HEK293 (cell line): ENCODE results near the gene TECTA.

Experiments used
- CTCF ChIA-PET: fragments of 350-600 bp; formaldehyde crosslinking; extraction: SDS; loops from one replicate; lab custom pipeline; 2021; ENCODE audit warnings: antibody characterized with exemption; lab: Yijun Ruan, JAX
- POLR2A ChIA-PET: fragments of 300-600 bp; formaldehyde crosslinking; extraction: SDS; loops from one replicate; lab custom pipeline; 2020; ENCODE audit warnings: antibody characterized with exemption, inconsistent platforms; lab: Yijun Ruan, JAX
- H3K27ac ChIP-seq: fragments of 200-500 bp; sonication (Bioruptor generic); 2 replicates; pipeline ENCODE4 v1.5.1; 2014; ENCODE audit warnings: low read depth, low read length, control low read depth, inconsistent platforms; ENCODE audit errors: extremely low read depth
- H3K36me3 ChIP-seq, 2 experiments: fragments of 200-500 bp in 1 of 2; sonication (Bioruptor generic) in 1 of 2; 1 replicate in 1 of 2; 2 replicates in 1 of 2; pipeline ENCODE4 v1.5.1; 2014 to 2017; ENCODE audit warnings: inconsistent platforms in 2 of 2, low read length in 2 of 2; ENCODE audit not compliant: control insufficient read depth in 2 of 2, insufficient read depth in 1 of 2
- H3K4me1 ChIP-seq: fragments of 200-500 bp; sonication (Bioruptor generic); 2 replicates; pipeline ENCODE4 v1.5.1; 2014; ENCODE audit warnings: mild to moderate bottlenecking, low read length, inconsistent platforms; ENCODE audit not compliant: control insufficient read depth, insufficient read depth
- H3K4me3 ChIP-seq: 2 replicates; pipeline ENCODE4 v1.5.1; 2011; ENCODE audit warnings: low read depth, mild to moderate bottlenecking, control low read depth, low read length, moderate library complexity
- H3K9me3 ChIP-seq: fragments of 200-500 bp; sonication (Bioruptor generic); 2 replicates; pipeline ENCODE4 v1.5.1; 2014; ENCODE audit warnings: low read depth, low read length, inconsistent platforms; ENCODE audit not compliant: control insufficient read depth, insufficient read depth
- HIC1 ChIP-seq: fragments of 450-650 bp; formaldehyde crosslinking; IDR thresholded peaks from 2 replicates; pipeline ENCODE4 v1.5.1; 2016; ENCODE audit warnings: missing biosample characterization, missing genetic modification characterization
- KLF10 ChIP-seq: fragments of 450-650 bp; IDR thresholded peaks from 2 replicates; pipeline ENCODE4 v1.5.1; 2018; ENCODE audit warnings: missing biosample characterization, mild to moderate bottlenecking, missing genetic modification characterization
- SCRT1 ChIP-seq: fragments of 450-650 bp; formaldehyde crosslinking; IDR thresholded peaks from 2 replicates; pipeline ENCODE4 v1.5.1; 2016; ENCODE audit warnings: missing biosample characterization, missing genetic modification characterization, borderline replicate concordance
- TCF7L2 ChIP-seq: IDR thresholded peaks from 2 replicates; pipeline ENCODE4 v1.6.1; 2011; ENCODE audit warnings: low read depth, mild to moderate bottlenecking, inconsistent platforms, low read length, moderate library complexity, borderline replicate concordance
- ZBTB6 ChIP-seq: fragments of 450-650 bp; formaldehyde crosslinking; IDR thresholded peaks from 2 replicates; pipeline ENCODE4 v1.5.1; 2017; ENCODE audit warnings: missing biosample characterization, missing genetic modification characterization
- ZNF184 ChIP-seq: fragments of 450-650 bp; IDR thresholded peaks from 2 replicates; pipeline ENCODE4 v1.5.1; 2018; ENCODE audit warnings: missing biosample characterization, mild to moderate bottlenecking, missing genetic modification characterization
- ZNF341 ChIP-seq: fragments of 450-650 bp; formaldehyde crosslinking; IDR thresholded peaks from 2 replicates; pipeline ENCODE4; 2016; ENCODE audit warnings: low read depth, missing biosample characterization, missing genetic modification characterization
- ZNF473 ChIP-seq: fragments of 450-650 bp; formaldehyde crosslinking; IDR thresholded peaks from 2 replicates; pipeline ENCODE4 v1.5.1; 2017; ENCODE audit warnings: missing biosample characterization, missing genetic modification characterization
- ZNF548 ChIP-seq: fragments of 450-650 bp; formaldehyde crosslinking; IDR thresholded peaks from 2 replicates; pipeline ENCODE4 v1.5.1; 2016; ENCODE audit warnings: missing biosample characterization, missing genetic modification characterization
- ZNF555 ChIP-seq: fragments of 450-650 bp; formaldehyde crosslinking; conservative IDR thresholded peaks from 2 replicates; pipeline ENCODE4 v1.5.1; 2017; ENCODE audit warnings: missing biosample characterization, mild to moderate bottlenecking, missing genetic modification characterization, inconsistent platforms
- ZNF610 ChIP-seq: fragments of 450-650 bp; formaldehyde crosslinking; IDR thresholded peaks from 2 replicates; pipeline ENCODE4 v1.5.1; 2016; ENCODE audit warnings: missing biosample characterization, missing genetic modification characterization, borderline replicate concordance
- ZNF629 ChIP-seq: fragments of 450-650 bp; formaldehyde crosslinking; IDR thresholded peaks from 2 replicates; pipeline ENCODE4 v1.5.1; 2017; ENCODE audit warnings: missing biosample characterization, missing genetic modification characterization
- ZNF654 ChIP-seq: fragments of 450-650 bp; formaldehyde crosslinking; IDR thresholded peaks from 2 replicates; pipeline ENCODE4 v1.5.1; 2016; ENCODE audit warnings: low read depth, missing biosample characterization, missing genetic modification characterization
- ZNF660 ChIP-seq: fragments of 450-650 bp; IDR thresholded peaks from 2 replicates; pipeline ENCODE4 v1.5.1; 2018; ENCODE audit warnings: missing biosample characterization, mild to moderate bottlenecking, missing genetic modification characterization
- ZNF670 ChIP-seq: fragments of 450-650 bp; formaldehyde crosslinking; IDR thresholded peaks from 2 replicates; pipeline ENCODE4 v1.5.1; 2016; ENCODE audit warnings: missing biosample characterization, missing genetic modification characterization, low read depth
- ZNF677 ChIP-seq: fragments of 450-650 bp; IDR thresholded peaks from 2 replicates; pipeline ENCODE4 v1.5.0; 2018; ENCODE audit warnings: missing biosample characterization, mild to moderate bottlenecking, missing genetic modification characterization, moderate library complexity
- ZNF776 ChIP-seq: fragments of 450-650 bp; formaldehyde crosslinking; IDR thresholded peaks from 2 replicates; pipeline ENCODE4 v1.5.0; 2017; ENCODE audit warnings: missing biosample characterization, missing genetic modification characterization, borderline replicate concordance
- ZNF785 ChIP-seq: fragments of 450-650 bp; formaldehyde crosslinking; IDR thresholded peaks from 2 replicates; pipeline ENCODE4 v1.5.1; 2016; ENCODE audit warnings: missing biosample characterization, missing genetic modification characterization
- ZNF791 ChIP-seq: fragments of 450-650 bp; formaldehyde crosslinking; IDR thresholded peaks from 2 replicates; pipeline ENCODE4 v1.5.1; 2016; ENCODE audit warnings: missing biosample characterization, missing genetic modification characterization
- ZSCAN16 ChIP-seq: fragments of 450-650 bp; formaldehyde crosslinking; IDR thresholded peaks from 2 replicates; pipeline ENCODE4 v1.5.1; 2016; ENCODE audit warnings: missing biosample characterization, missing genetic modification characterization
- ZSCAN5A ChIP-seq: fragments of 450-650 bp; formaldehyde crosslinking; IDR thresholded peaks from 2 replicates; pipeline ENCODE4 v1.5.1; 2016; ENCODE audit warnings: missing biosample characterization, missing genetic modification characterization
- TF ChIP-seq, protein P1 (sequence below): fragments of 450-650 bp; formaldehyde crosslinking; IDR thresholded peaks from 2 replicates; pipeline ENCODE4 v1.5.1; 2016; ENCODE audit warnings: missing biosample characterization, missing genetic modification characterization
- TF ChIP-seq, protein P2 (sequence below): fragments of 450-650 bp; formaldehyde crosslinking; IDR thresholded peaks from 2 replicates; pipeline ENCODE4 v1.5.1; 2017; ENCODE audit warnings: missing biosample characterization, missing genetic modification characterization
- TF ChIP-seq, protein P3 (sequence below): fragments of 450-650 bp; formaldehyde crosslinking; IDR thresholded peaks from 2 replicates; pipeline ENCODE4 v1.5.1; 2016; ENCODE audit warnings: missing biosample characterization, missing genetic modification characterization, borderline replicate concordance
- TF ChIP-seq, protein P4 (sequence below): fragments of 450-650 bp; formaldehyde crosslinking; IDR thresholded peaks from 2 replicates; pipeline ENCODE4 v1.5.1; 2016; ENCODE audit warnings: missing biosample characterization, missing genetic modification characterization

TECTA gene

DNA sequence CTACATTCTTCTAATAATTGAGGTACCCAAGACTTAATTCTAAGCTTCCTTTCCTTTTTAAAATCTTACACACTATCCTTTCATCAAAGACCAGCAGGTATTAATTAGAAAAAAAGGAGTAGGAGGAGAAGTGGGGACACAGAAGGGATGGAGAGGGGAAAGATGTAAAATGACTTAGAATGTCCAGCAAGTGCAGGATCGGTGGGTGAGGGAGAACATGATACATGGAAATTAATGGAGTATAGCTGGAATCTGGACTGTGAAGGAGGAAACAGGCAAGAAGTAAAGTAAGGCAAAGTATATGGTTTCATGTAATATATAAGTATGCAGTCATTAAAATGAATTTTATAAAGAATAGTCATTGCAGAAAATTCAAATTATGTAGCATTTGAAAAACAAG, 127.8 kb downstream of the TECTA start:
- POLR2A ChIA-PET = no interaction called here
- CTCF ChIA-PET = interaction anchor here (0.7 kb wide), 1 partner anchor 35 kb away, joined by 4 read pairs; no protein-coding TSS in a partner anchor
- H3K27ac ChIP-seq = no peak overlapping the region
- no peaks in the 10 kb centered on the region for H3K4me1 ChIP-seq
- TF ChIP-seq, protein P1, sequence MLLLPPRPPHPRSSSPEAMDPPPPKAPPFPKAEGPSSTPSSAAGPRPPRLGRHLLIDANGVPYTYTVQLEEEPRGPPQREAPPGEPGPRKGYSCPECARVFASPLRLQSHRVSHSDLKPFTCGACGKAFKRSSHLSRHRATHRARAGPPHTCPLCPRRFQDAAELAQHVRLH = no peak
- TF ChIP-seq KLF10 (tag by site-specific recombination) = no peak
- TF ChIP-seq HIC1 (tag by site-specific recombination) = no peak
- TF ChIP-seq ZNF555 (tag by site-specific recombination) = no peak
- TF ChIP-seq ZNF473 (tag by site-specific recombination) = no peak
- no peak for TF ChIP-seq ZNF548 (tag by site-specific recombination)
- TF ChIP-seq, protein P2, sequence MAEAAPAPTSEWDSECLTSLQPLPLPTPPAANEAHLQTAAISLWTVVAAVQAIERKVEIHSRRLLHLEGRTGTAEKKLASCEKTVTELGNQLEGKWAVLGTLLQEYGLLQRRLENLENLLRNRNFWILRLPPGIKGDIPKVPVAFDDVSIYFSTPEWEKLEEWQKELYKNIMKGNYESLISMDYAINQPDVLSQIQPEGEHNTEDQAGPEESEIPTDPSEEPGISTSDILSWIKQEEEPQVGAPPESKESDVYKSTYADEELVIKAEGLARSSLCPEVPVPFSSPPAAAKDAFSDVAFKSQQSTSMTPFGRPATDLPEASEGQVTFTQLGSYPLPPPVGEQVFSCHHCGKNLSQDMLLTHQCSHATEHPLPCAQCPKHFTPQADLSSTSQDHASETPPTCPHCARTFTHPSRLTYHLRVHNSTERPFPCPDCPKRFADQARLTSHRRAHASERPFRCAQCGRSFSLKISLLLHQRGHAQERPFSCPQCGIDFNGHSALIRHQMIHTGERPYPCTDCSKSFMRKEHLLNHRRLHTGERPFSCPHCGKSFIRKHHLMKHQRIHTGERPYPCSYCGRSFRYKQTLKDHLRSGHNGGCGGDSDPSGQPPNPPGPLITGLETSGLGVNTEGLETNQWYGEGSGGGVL (tag by site-specific recombination) = no peak
- no peak for TF ChIP-seq ZNF660
- no peak for TF ChIP-seq SCRT1 (tag by site-specific recombination)
- TF ChIP-seq ZNF677 (tag by site-specific recombination) = no peak
- TF ChIP-seq ZNF341 = no peak
- no peak for TF ChIP-seq ZNF610 (tag by site-specific recombination)
- no peak for TF ChIP-seq ZSCAN16 (tag by site-specific recombination)
- no peak for TF ChIP-seq ZNF654 (tag by site-specific recombination)
- TF ChIP-seq, protein P3, sequence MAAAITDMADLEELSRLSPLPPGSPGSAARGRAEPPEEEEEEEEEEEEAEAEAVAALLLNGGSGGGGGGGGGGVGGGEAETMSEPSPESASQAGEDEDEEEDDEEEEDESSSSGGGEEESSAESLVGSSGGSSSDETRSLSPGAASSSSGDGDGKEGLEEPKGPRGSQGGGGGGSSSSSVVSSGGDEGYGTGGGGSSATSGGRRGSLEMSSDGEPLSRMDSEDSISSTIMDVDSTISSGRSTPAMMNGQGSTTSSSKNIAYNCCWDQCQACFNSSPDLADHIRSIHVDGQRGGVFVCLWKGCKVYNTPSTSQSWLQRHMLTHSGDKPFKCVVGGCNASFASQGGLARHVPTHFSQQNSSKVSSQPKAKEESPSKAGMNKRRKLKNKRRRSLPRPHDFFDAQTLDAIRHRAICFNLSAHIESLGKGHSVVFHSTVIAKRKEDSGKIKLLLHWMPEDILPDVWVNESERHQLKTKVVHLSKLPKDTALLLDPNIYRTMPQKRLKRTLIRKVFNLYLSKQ (tag by site-specific recombination) = no peak
- H3K4me3 ChIP-seq = no peak overlapping the region
- H3K9me3 ChIP-seq = no peaks in the 10 kb centered on the region
- H3K36me3 ChIP-seq = no peaks in the 10 kb centered on the region

- Histone ChIP-seq H3K4me3 (no peak overlapping the region), H3K36me3 (no peaks in the 10 kb centered on the region), H3K4me1 (no peaks in the 10 kb centered on the region), H3K9me3 (no peaks in the 10 kb centered on the region)
- CTCF ChIA-PET = interaction anchor here (1.3 kb wide), 1 partner anchor 35 kb away, joined by 5 read pairs; no protein-coding TSS in a partner anchor
- POLR2A ChIA-PET = no interaction called here
- no peak for TF ChIP-seq ZBTB6
- no peak for TF ChIP-seq TCF7L2
- no peak for TF ChIP-seq ZNF776 (tag by site-specific recombination)
- no peak for TF ChIP-seq ZNF184 (tag by site-specific recombination)
- TF ChIP-seq ZNF785 (tag by site-specific recombination) = no peak
- no peak for TF ChIP-seq ZNF629 (tag by site-specific recombination)
- no peak for TF ChIP-seq ZNF670 (tag by site-specific recombination)
- TF ChIP-seq ZSCAN5A (tag by site-specific recombination) = no peak
- TF ChIP-seq, protein P4, sequence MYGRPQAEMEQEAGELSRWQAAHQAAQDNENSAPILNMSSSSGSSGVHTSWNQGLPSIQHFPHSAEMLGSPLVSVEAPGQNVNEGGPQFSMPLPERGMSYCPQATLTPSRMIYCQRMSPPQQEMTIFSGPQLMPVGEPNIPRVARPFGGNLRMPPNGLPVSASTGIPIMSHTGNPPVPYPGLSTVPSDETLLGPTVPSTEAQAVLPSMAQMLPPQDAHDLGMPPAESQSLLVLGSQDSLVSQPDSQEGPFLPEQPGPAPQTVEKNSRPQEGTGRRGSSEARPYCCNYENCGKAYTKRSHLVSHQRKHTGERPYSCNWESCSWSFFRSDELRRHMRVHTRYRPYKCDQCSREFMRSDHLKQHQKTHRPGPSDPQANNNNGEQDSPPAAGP = no peak
- no peak for TF ChIP-seq ZNF791 (tag by site-specific recombination)
- TF ChIP-seq, all 188 proteins: peak for 0
- H3K27ac ChIP-seq = no peak overlapping the region
These were observed 128.6 kb downstream of the TECTA start for GRCh38 chr11:121229495-121230215.
